Iris pigment epithelial cell (primary cell): ENCODE data around the gene LRRC47.

Experiments
- DNase-seq: peaks from one replicate; pipeline ENCODE4 v3.0.0-alpha.2; 2011; ENCODE audit warnings: low read depth

The LRRC47 gene

DNA sequence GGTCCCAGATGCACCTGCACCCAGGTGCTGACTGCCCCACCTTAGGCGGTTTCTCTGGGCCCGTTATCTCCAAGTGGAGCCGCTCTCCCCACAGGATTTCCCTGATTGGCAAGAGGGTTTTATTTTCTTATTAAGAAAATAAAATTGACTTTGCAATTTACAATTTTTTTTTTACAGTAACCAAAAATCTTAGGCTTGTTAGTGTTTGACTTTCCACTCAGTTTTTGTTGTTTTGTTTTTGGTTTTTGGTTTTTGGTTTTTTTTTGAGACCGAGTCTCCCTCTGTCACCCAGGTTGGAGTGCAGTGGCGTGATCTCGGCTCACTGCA lies 48.8 kb downstream of the LRRC47 start:
- no peak for DNase-seq

GRCh38 chr1:3746830-3747521 lies 49.3 kb downstream of the LRRC47 start:
- peak; percentile 71 for DNase-seq

- no peak for DNase-seq
These were observed 49.9 kb downstream of the LRRC47 start for GRCh38 chr1:3746389-3746829.

GRCh38 chr1:3745590-3746381 lies 50.5 kb downstream of the LRRC47 start:
- DNase-seq, result no peak

DNA sequence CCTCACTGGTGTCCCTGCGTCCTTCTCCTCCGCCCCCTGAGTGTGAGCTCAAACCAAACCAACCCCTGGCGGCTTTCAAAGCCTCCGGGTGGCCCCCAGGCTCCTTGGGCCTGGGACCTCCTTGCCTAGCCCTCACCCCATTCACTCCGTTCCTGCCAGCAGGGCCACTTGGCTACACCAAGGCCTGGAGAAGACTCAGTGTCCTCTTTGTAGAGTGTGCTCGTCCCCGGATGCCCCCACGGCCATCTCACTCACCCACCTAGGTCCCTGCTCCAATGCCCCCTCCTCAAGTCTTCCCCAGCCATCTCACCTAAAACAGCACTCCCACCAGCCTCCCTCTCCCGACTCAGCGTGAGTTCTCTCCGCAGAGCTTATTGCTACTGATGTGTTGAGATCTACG lies 51.2 kb downstream of the LRRC47 start:
- DNase-seq, result no peak

DNA sequence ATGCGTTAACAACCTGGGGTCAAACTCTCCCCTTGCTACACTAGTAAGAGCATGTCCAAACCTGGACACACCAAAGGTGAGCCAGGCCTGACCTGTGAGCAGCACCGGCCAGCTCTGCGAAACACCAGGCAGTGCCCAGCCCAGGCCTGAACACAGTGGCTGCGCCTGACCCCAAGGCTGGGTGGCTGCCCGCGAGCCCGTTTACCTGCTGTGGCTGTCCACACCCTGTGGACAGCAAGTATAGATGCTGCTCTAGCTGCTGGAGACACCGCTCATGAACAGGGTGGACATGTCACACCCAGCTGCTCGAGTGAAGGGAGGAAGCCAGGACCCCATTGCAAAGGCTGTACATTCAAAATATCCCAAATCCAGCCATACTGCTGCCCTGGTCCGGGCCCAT lies 51.7 kb downstream of the LRRC47 start:
- no peak for DNase-seq

DNA sequence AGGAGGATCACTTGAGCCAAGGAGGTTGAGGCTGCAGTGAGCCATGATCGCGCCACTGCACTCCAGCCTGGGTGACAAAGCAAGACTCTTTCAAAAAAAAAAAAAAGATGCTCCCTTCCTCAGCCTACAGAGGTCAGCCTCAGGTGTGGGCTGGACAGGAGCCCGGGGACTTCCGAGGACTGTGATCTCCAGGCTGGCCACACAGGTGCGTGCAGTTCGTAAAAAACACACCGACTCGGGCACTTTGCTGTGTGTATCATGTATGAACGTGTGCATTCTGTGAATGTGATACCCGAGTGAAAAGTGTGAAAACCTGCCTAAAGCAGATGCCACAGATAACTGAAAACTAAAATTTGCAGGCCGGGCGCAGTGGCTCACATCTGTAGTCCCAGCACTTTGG lies 52.5 kb downstream of the LRRC47 start:
- no peak for DNase-seq

GRCh38 chr1:3743421-3743820 lies 52.9 kb downstream of the LRRC47 start:
- no peak for DNase-seq

DNA sequence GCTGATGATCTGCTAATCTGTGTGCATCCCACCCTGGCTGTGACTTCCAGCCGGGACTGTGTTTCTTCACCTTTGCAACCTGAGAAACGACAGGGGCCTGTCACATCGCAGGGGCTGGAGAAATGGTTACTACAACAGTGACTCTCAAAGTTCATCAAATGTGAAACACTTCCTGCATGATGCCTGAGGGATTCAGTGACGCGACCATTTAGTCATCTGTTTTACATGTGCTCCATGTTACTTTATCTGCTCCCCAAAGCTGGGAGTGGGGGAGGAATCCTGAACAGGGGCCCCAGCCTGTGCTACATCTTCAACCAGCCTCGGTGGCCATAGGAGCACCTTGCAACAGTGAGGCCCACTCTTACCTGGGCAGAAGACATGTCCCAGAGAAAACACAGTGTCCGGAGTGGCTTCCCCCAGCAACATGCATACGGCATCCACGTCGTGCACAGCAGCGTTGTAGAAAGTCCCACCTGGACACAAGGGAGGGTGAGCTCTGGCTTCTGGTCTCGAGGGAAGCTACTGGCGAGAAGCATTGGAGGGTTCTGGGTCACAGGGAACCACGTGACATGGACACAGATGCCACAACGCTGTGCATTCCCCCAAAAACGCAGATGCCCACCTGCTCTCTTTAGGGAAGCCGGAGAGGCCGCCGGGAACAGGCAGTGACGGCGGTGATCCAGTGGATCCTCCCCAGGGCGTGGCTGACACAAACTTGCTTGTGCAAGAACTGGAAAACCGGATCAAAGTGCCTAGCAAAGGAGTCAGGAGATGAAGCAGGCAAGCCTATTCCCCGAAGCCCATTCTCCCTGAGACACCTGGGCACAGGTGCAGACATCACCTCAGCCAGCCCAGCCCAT lies 53.6 kb downstream of the LRRC47 start:
- DNase-seq, result no peak

- no peak for DNase-seq
These were observed 54.5 kb downstream of the LRRC47 start for GRCh38 chr1:3741566-3742438.

GRCh38 chr1:3740752-3741151 lies 55.5 kb downstream of the LRRC47 start:
- DNase-seq, result no peak

- no peak for DNase-seq
These were observed 56.3 kb downstream of the LRRC47 start for GRCh38 chr1:3740042-3740441.

DNA sequence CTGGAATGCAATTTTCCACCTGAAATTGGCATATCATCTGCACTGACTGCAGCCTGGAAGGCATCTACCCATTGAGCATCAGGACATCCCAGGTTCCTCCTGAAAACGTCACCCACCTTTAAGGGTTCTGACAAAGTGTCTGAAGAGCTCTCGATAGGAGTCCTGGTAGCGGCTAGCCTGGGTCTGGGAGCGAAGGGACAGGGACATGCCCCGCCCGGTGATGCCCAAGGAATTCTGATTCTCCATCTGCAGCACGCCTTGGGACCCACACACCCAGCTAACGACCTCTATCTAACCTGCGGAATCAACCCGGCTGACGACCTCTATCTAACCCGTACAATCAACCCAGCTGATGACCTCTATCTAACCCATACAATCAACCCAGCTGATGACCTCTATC lies 57.4 kb downstream of the LRRC47 start:
- no peak for DNase-seq

GRCh38 chr1:3736708-3737107 lies 59.6 kb downstream of the LRRC47 start:
- DNase-seq, result no peak

- DNase-seq, result no peak
These were observed 60.2 kb downstream of the LRRC47 start for GRCh38 chr1:3736131-3736561.

- no peak for DNase-seq
These were observed 60.6 kb downstream of the LRRC47 start for GRCh38 chr1:3735688-3736087.

DNA sequence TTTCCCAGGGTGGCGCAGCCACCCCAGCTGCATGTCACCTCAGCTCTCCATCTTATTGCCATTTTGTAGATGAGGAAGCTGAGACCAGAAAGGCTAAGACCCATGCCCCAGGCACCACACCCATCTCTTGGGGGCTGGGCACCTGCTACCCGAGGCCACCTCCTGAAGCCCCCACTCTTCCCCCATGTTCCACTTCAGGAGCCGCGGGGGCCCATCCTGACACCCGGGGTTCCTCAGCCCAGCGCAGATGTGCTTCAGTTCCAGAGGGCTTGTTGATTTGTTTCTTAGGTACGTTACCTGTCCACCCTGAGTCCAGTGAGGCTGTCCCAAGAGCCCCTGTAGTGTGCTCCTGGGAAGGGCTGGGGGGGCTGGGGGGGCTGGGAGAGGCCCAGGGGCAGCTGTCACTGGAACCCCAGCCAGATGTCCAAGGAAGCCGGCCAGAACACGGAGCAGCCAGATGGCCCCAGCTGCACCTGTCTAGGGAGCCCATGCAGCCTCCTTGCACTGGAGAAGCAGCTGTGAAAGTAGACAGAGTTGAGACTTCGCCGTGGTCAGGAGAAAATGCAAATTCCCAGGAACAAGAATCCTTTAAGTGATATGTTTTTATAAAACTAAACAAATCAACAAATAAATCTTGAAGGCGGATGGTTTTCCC lies 61.1 kb downstream of the LRRC47 start:
- no peak for DNase-seq

- no peak for DNase-seq
These were observed 61.7 kb downstream of the LRRC47 start for GRCh38 chr1:3734602-3735001.

DNA sequence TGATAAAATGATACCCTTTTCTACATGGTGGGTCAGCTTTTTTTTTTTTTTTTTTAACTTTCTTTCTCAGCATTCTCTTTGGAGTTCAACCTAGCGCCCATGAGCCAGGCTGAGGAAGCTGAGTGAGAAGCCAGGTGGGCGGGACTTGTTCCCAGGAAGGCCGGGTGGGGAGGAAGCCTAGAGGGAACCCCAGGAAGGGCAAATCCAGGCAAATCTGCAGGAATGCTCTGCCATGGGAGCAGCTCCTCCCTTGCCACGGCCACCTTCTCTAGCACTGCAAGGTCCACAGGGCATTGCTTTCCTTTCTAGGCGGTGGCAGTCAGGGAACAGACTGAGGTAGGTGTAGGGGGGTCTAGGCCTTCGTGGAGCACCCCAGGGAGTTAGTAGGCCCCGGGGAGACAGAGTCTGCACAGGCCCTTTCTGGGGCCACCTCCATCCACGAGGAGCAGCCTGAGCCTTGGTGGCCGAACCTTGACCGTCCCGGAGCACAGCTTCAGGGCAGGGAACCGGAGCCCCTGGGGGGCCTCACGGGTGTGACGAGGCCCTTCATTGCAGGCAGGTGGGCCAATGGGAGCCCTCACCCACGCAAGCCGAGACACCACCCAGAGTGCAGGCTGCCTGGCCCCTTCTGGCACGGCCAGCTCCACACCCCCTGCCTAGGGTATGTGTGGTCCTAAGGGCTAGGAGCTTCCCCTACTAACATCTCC lies 62.3 kb downstream of the LRRC47 start:
- DNase-seq, result no peak

GRCh38 chr1:3733094-3733882 lies 63.0 kb downstream of the LRRC47 start:
- no peak for DNase-seq
